ENCODE results near the gene PABPN1.

- no peak for TF ChIP-seq EZH2 (IDR thresholded peaks at IDR 0.05; ENCODE audit: borderline replicate concordance, low read depth, low read length, poor library complexity, severe bottlenecking)
- no peak for TF ChIP-seq CTCF (conservative IDR thresholded peaks at IDR 0.05; ENCODE audit: low read depth, low read length)
These were observed 33.7 kb downstream of the PABPN1 start for GRCh38 chr14:23354990-23355389.

Data from A673 (cell line).